RWPE2 (cell line): ENCODE data around the gene INO80.

Experiments
- ATAC-seq: fragments of 200-7000 bp; cut with Tn5 transposase; 3 replicates; pipeline ENCODE4 v1.9.1; 2021; ENCODE audit warnings: low read depth
- DNase-seq: peaks from one replicate; pipeline ENCODE4 v3.0.0-alpha.2; 2020; ENCODE audit warnings: low spot score
- H3K27ac ChIP-seq: fragments of 450-650 bp; 2 replicates; pipeline ENCODE4 v1.5.1; 2017; ENCODE audit warnings: mild to moderate bottlenecking; ENCODE audit not compliant: poor library complexity, severe bottlenecking
- H3K27me3 ChIP-seq: fragments of 250-450 bp; sonication (Bioruptor Pico); 2 replicates; pipeline ENCODE4 v1.5.1; 2021; ENCODE audit warnings: mild to moderate bottlenecking, moderate library complexity; ENCODE audit not compliant: insufficient read depth, poor library complexity, severe bottlenecking
- H3K36me3 ChIP-seq: fragments of 250-450 bp; sonication (Bioruptor Pico); 2 replicates; pipeline ENCODE4 v1.5.1; 2020; ENCODE audit warnings: low read depth, mild to moderate bottlenecking, moderate library complexity
- H3K4me1 ChIP-seq: fragments of 250-450 bp; sonication (Bioruptor Pico); 2 replicates; pipeline ENCODE4 v1.5.1; 2021; ENCODE audit warnings: mild to moderate bottlenecking, moderate library complexity; ENCODE audit not compliant: insufficient read depth, poor library complexity, severe bottlenecking
- H3K4me3 ChIP-seq: fragments of 250-450 bp; sonication (Bioruptor Pico); 2 replicates; pipeline ENCODE4 v1.5.1; 2021; ENCODE audit warnings: mild to moderate bottlenecking, moderate library complexity; ENCODE audit not compliant: severe bottlenecking
- H3K9me3 ChIP-seq: fragments of 250-450 bp; sonication (Bioruptor Pico); 2 replicates; pipeline ENCODE4 v1.5.1; 2021; ENCODE audit warnings: mild to moderate bottlenecking, moderate library complexity; ENCODE audit not compliant: severe bottlenecking
- CTCF ChIP-seq: fragments of 450-650 bp; IDR thresholded peaks from one replicate; pipeline ENCODE4 v1.5.1; 2017; ENCODE audit warnings: mild to moderate bottlenecking, moderate library complexity; ENCODE audit not compliant: poor library complexity, severe bottlenecking

INO80 gene

GRCh38 chr15:41072013-41072412 is 44.1 kb downstream of the INO80 start:
- Histone ChIP-seq H3K27ac (no peak overlapping the region), H3K9me3 (no peaks in the 10 kb centered on the region), H3K27me3 (no peaks in the 10 kb centered on the region), H3K4me3 (no peak overlapping the region), H3K36me3 (peaks cover 96% of the 10 kb centered on the region), H3K4me1 (no peaks in the 10 kb centered on the region)
- TF ChIP-seq CTCF = no peak
- no peak for ATAC-seq
- no peak for DNase-seq

GRCh38 chr15:41066516-41066915 is 49.6 kb downstream of the INO80 start:
- Histone ChIP-seq H3K9me3 (peaks cover 7% of the 10 kb centered on the region), H3K27me3 (no peaks in the 10 kb centered on the region)
- DNase-seq = no peak

GRCh38 chr15:41061667-41062066 is 54.4 kb downstream of the INO80 start:
- peaks cover 95% of the 10 kb centered on the region for H3K36me3 ChIP-seq

More at GRCh38 chr15:41066516-41066915, 49.6 kb downstream of the INO80 start:
- Histone ChIP-seq H3K27ac (no peak overlapping the region), H3K36me3 (peaks cover 97% of the 10 kb centered on the region), H3K4me1 (no peaks in the 10 kb centered on the region), H3K4me3 (no peak overlapping the region)
- no peak for ATAC-seq
- no peak for TF ChIP-seq CTCF

GRCh38 chr15:41060505-41060904 is 55.6 kb downstream of the INO80 start:
- no peaks in the 10 kb centered on the region for H3K27me3 ChIP-seq
- peaks cover 98% of the 10 kb centered on the region for H3K36me3 ChIP-seq
- DNase-seq (no peak), ATAC-seq (no peak)
- peaks cover 7% of the 10 kb centered on the region for H3K9me3 ChIP-seq
- no peak overlapping the region for H3K4me3 ChIP-seq
- no peaks in the 10 kb centered on the region for H3K4me1 ChIP-seq
- no peak for TF ChIP-seq CTCF
- H3K27ac ChIP-seq = no peak overlapping the region

More at GRCh38 chr15:41061667-41062066, 54.4 kb downstream of the INO80 start:
- Histone ChIP-seq H3K27ac (no peak overlapping the region), H3K9me3 (peaks cover 7% of the 10 kb centered on the region), H3K27me3 (no peaks in the 10 kb centered on the region), H3K4me3 (no peak overlapping the region), H3K4me1 (no peaks in the 10 kb centered on the region)
- no peak for TF ChIP-seq CTCF
- ATAC-seq (no peak), DNase-seq (no peak)

- Histone ChIP-seq H3K36me3 (peaks cover 94% of the 10 kb centered on the region), H3K27me3 (no peaks in the 10 kb centered on the region), H3K4me1 (no peaks in the 10 kb centered on the region), H3K4me3 (no peak overlapping the region), H3K9me3 (peaks cover 3% of the 10 kb centered on the region), H3K27ac (no peak overlapping the region)
- DNase-seq (no peak), ATAC-seq (no peak)
- no peak for TF ChIP-seq CTCF
These were observed 59.3 kb downstream of the INO80 start for GRCh38 chr15:41056810-41057209.
